Kidney (tissue), 14 donors: ENCODE data around the gene RPTOR. TPM values are rescaled to one million over a fixed set of nuclear protein-coding genes. Genes with fewer than 3 reads are reported as not detected.

Experiments
- DNase-seq, 5 donors: peaks; one replicate each; pipeline ENCODE4 v3.0.0-alpha.2; 2013 to 2020
- FAIRE-seq: peaks from 2 replicates; lab custom pipeline; 2012; peaks lifted over from hg19 to GRCh38; lab: Jason Lieb, UNC
- H3K27ac ChIP-seq, 2 donors: one replicate each; pipeline ENCODE4 v1.7.0; 2013; ENCODE audit warnings: low read depth in 2 of 2, low read length in 2 of 2, inconsistent platforms in 1 of 2
- H3K27me3 ChIP-seq: one replicate; pipeline ENCODE4 v1.7.1; 2013; ENCODE audit warnings: low read length, inconsistent platforms; ENCODE audit not compliant: control insufficient read depth, insufficient read depth
- H3K36me3 ChIP-seq, 3 donors: one replicate each; pipeline versions ENCODE4 v1.7.0 to v1.7.1; 2013; ENCODE audit warnings: low read length in 3 of 3, control low read depth in 1 of 3, inconsistent platforms in 1 of 3; ENCODE audit not compliant: insufficient read depth in 3 of 3, control insufficient read depth in 2 of 3
- H3K4me1 ChIP-seq, 3 donors: one replicate each; pipeline versions ENCODE4 v1.7.0 to v1.7.1; 2013; ENCODE audit warnings: low read length in 3 of 3, inconsistent platforms in 1 of 3, low read depth in 1 of 3; ENCODE audit not compliant: control insufficient read depth in 2 of 3, insufficient read depth in 2 of 3
- H3K4me3 ChIP-seq, 3 donors: one replicate each; pipeline versions ENCODE4 v1.7.0 to v1.8.1; 2013; ENCODE audit warnings: low read length in 3 of 3, control low read depth in 1 of 3, inconsistent platforms in 1 of 3
- H3K9ac ChIP-seq, 3 donors: one replicate each; pipeline versions ENCODE4 v1.7.0 to v1.7.1; 2013; ENCODE audit warnings: low read length in 3 of 3, control low read depth in 1 of 3, inconsistent platforms in 1 of 3
- H3K9me3 ChIP-seq, 3 donors: one replicate each; pipeline versions ENCODE4 v1.7.0 to v1.7.1; 2013; ENCODE audit warnings: low read length in 3 of 3, control low read depth in 1 of 3, inconsistent platforms in 1 of 3; ENCODE audit not compliant: control insufficient read depth in 2 of 3, insufficient read depth in 1 of 3
- intact Hi-C: fragments of 100-400 bp; cut with DNase I; formaldehyde crosslinking; loops from one replicate; pipeline ENCODE4 v1.11.1; 2022
- polyA plus RNA-seq: library from polyadenylated mRNA; stranded (reverse); fragments of 350-450 nt; fragmentation: Illumina TruSeq; extraction: RNeasy Lipid Tissue Mini Kit (QIAGEN cat#74804); gene quantifications from one replicate; pipeline ENCODE4 v1.2.3, GENCODE V29; 2014; ENCODE audit warnings: low read depth, low replicate concordance; ENCODE audit not compliant: insufficient read depth
- total RNA-seq: library from RNA; stranded (reverse); fragmentation: NEBNext Ultra II Directional; extraction: Animal tissue kit (Norgen Biotek cat#: 25700); gene quantifications from one replicate; pipeline ENCODE4 v1.2.1, GENCODE V29; 2021
- TF ChIP-seq, protein P1 (sequence below): IDR thresholded peaks from 3 replicates; pipeline ENCODE4 v1.5.1; 2012; ENCODE audit warnings: mild to moderate bottlenecking, moderate library complexity, borderline replicate concordance; ENCODE audit not compliant: insufficient read depth; ENCODE audit errors: extremely low read depth
- donor health status: control.
- donor health status: control.
- donor health status: control.
- donor health status: control.
- donor health status: control.
- donor health status: DM: yes; HTN: yes; CAD: no.
- donor health status: Normal renal cell carcinoma (clear cell type).

RPTOR gene
- total and polyA plus RNA-seq, 2 donors from 2014 or later, result 5.5 to 37.6 TPM

DNA sequence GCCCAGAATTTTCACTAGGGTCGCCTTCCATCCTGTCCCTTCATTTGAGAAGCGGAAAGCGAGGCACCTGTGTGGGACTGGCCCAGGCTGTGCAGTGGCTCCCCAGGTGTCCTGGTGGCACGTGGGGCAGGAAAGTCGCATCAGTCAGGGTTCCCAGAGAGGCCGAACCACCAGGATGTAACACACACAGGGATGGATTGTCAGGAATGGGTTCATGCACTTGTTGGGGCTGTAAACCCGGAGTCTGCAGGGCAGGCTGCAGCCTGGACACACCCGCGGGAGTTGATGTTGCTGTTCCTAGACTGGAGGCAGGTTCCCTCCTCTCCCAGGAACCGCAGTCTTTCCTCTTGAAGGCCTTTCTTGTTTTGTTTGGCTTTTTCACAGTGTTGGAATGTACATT, 30.7 kb upstream of the RPTOR start:
- intact Hi-C loops, result no loop called here
- Histone ChIP-seq H3K27me3 (no peaks in the 10 kb centered on the region), H3K27ac (no peak overlapping the region), H3K36me3 (no peaks in the 10 kb centered on the region), H3K4me1 (no peaks in the 10 kb centered on the region), H3K4me3 (no peak overlapping the region), H3K9ac (no peak overlapping the region), H3K9me3 (no peaks in the 10 kb centered on the region)
- FAIRE-seq, result no peak
- DNase-seq, result peak in 1 of 5 donors; percentile 28
- TF ChIP-seq, protein P1, sequence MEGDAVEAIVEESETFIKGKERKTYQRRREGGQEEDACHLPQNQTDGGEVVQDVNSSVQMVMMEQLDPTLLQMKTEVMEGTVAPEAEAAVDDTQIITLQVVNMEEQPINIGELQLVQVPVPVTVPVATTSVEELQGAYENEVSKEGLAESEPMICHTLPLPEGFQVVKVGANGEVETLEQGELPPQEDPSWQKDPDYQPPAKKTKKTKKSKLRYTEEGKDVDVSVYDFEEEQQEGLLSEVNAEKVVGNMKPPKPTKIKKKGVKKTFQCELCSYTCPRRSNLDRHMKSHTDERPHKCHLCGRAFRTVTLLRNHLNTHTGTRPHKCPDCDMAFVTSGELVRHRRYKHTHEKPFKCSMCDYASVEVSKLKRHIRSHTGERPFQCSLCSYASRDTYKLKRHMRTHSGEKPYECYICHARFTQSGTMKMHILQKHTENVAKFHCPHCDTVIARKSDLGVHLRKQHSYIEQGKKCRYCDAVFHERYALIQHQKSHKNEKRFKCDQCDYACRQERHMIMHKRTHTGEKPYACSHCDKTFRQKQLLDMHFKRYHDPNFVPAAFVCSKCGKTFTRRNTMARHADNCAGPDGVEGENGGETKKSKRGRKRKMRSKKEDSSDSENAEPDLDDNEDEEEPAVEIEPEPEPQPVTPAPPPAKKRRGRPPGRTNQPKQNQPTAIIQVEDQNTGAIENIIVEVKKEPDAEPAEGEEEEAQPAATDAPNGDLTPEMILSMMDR, result no peak

DNA sequence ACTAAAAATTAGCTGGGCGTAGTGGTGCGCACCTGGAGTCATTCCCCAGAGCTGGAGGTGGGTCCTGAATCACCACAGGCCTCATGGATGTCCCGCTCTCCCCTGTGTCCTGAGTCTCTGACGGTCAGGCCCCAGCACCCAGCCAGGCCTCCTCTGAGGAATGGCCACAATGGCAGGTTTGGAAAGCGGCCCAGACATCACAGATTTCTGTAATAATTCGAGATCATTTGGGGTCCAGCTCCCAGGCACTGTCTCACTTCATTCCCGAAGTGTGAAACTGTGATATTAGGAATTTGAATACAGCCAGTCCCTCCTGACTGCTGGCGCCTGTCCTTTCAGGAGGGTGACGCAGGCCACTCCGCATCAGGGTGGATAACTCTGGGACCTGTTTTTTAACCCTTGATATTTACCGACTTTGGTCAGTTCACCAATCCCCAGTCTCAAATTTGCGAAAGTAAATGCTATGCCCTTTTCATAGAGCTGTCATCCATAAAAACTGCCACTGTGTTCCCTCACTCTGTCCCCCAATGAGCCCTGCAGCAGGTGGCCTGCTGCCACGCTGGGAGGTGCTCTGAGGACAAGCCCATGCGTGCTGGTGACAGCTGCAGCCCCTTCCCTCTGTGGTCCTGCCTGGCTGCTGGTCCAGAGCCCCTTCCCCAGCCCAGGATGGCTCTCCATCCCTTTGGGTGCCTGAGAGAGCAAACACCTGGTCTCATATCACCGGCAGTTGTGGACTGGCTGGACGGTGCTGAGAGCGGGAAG, 28.3 kb upstream of the RPTOR start:
- DNase-seq, result no peak
- TF ChIP-seq, protein P1, result no peak
- intact Hi-C loops, result no loop called here
- peaks cover 0 to 2% (median 0%) of the 10 kb centered on the region in 3 donors for H3K4me1 ChIP-seq
- H3K27ac ChIP-seq, result no peak overlapping the region
- H3K4me3 ChIP-seq, result no peak overlapping the region
- H3K27me3 ChIP-seq, result no peaks in the 10 kb centered on the region
- no peaks in the 10 kb centered on the region for H3K9me3 ChIP-seq
- no peak for FAIRE-seq
- H3K36me3 ChIP-seq, result no peaks in the 10 kb centered on the region
- H3K9ac ChIP-seq, result no peak overlapping the region

DNA sequence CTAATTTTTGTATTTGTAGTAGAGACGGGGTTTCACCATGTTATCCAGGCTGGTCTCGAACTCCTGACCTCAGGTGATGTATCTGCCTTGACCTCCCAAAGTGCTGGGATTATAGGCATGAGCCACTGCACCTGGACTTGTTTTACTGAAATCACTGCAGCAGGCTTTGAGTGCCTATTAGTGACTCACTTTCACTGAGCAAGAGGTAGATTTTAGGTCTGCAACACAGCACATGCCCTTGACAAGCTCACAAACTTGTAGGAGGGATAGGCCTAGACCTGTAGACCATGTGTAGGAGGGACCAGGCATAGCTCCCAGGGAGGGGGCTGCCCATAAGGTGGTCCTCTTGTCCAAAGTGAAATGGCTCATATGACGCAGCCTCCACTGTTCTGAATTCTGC, 27.0 kb upstream of the RPTOR start:
- Histone ChIP-seq H3K9me3 (no peaks in the 10 kb centered on the region), H3K4me1 (peaks cover 0 to 2% (median 0%) of the 10 kb centered on the region in 3 donors), H3K27ac (no peak overlapping the region), H3K36me3 (no peaks in the 10 kb centered on the region), H3K27me3 (no peaks in the 10 kb centered on the region), H3K4me3 (no peak overlapping the region), H3K9ac (no peak overlapping the region)
- TF ChIP-seq, protein P1, result no peak
- no peak for FAIRE-seq
- intact Hi-C loops, result no loop called here
- DNase-seq, result no peak

DNA sequence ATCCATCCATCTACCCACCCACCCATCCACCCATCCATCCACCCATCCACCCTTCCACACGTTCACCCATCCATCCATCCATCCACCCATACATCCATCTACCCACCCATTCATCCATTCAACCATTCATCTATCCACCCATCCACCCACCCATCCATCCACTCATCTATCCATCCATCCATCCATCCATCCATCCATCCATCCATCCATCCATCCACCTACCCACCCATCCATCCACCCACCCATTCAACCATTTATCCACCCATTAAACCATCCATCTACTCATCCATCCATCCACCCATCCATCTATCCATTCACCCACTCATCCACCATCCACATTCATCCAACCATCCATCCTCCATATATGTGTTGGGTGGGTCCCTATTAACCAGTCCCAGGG, 26.2 kb upstream of the RPTOR start:
- peaks cover 0 to 2% (median 0%) of the 10 kb centered on the region in 3 donors for H3K4me1 ChIP-seq
- DNase-seq (no peak), FAIRE-seq (no peak)
- intact Hi-C loops, result no loop called here
- no peak overlapping the region for H3K27ac ChIP-seq
- H3K27me3 ChIP-seq, result no peaks in the 10 kb centered on the region
- H3K9me3 ChIP-seq, result no peaks in the 10 kb centered on the region
- H3K9ac ChIP-seq, result no peak overlapping the region
- no peaks in the 10 kb centered on the region for H3K36me3 ChIP-seq
- H3K4me3 ChIP-seq, result no peak overlapping the region
- TF ChIP-seq, protein P1, result no peak
